Gastroesophageal sphincter (tissue), 4 donors: ENCODE measurements around the gene DNM3. TPM values are rescaled to one million over a fixed set of nuclear protein-coding genes. Genes with fewer than 3 reads are reported as not detected.

Experiments
- ATAC-seq: fragments of 150-250 bp; one replicate; pipeline ENCODE4 v1.9.1; 2016; ENCODE audit warnings: mild to moderate bottlenecking, moderate library complexity
- H3K27ac ChIP-seq, 4 donors: fragments of 200-600 bp; sonication (generic) in 3 of 4; 1 replicate in 3 of 4; 2 replicates in 1 of 4; pipeline ENCODE4 v1.5.1; 2016 to 2019
- H3K27me3 ChIP-seq: fragments of 200-600 bp; sonication (generic); one replicate; pipeline ENCODE4 v1.5.1; 2019
- H3K36me3 ChIP-seq, 2 donors: fragments of 200-600 bp; sonication (generic); one replicate each; pipeline ENCODE4 v1.5.1; 2019; ENCODE audit warnings: control low read depth in 1 of 2
- H3K4me1 ChIP-seq, 3 donors: fragments of 200-600 bp; sonication (generic); 1 replicate in 2 of 3; 2 replicates in 1 of 3; pipeline ENCODE4 v1.5.1; 2016 to 2019; ENCODE audit warnings: control low read depth in 2 of 3
- H3K4me3 ChIP-seq, 2 donors: fragments of 200-600 bp; sonication (generic); one replicate each; pipeline ENCODE4 v1.5.1; 2019; ENCODE audit warnings: mild to moderate bottlenecking in 1 of 2, moderate library complexity in 1 of 2
- H3K9me3 ChIP-seq, 3 donors: fragments of 200-600 bp; sonication (generic); one replicate each; pipeline ENCODE4 v1.5.1; 2017 to 2019; ENCODE audit warnings: control low read depth in 2 of 3
- CTCF ChIP-seq, 4 experiments: fragments of 200-600 bp in 2 of 4; fragments of 450-650 bp in 2 of 4; sonication (generic) in 1 of 4; IDR thresholded peaks; one replicate each; pipeline ENCODE4 v1.5.1; 2017 to 2019; ENCODE audit warnings: antibody characterized with exemption in 4 of 4, mild to moderate bottlenecking in 2 of 4, moderate library complexity in 2 of 4
- EP300 ChIP-seq: sonication (generic); formaldehyde crosslinking; IDR thresholded peaks from one replicate; pipeline ENCODE4 v1.6.1; 2017; ENCODE audit warnings: antibody characterized with exemption, mild to moderate bottlenecking
- POLR2A ChIP-seq, 2 donors: fragments of 450-650 bp; IDR thresholded peaks; one replicate each; pipeline ENCODE4 v1.6.1; 2017; ENCODE audit warnings: antibody characterized with exemption in 2 of 2, mild to moderate bottlenecking in 2 of 2, moderate library complexity in 1 of 2
- POLR2AphosphoS5 ChIP-seq: sonication (generic); formaldehyde crosslinking; IDR thresholded peaks from one replicate; pipeline ENCODE4 v1.6.1; 2017; ENCODE audit warnings: antibody characterized with exemption
- WGBS, 2 donors: methylation state at CpG; one replicate each; pipeline ENCODE4 v1.1.5; 2018; ENCODE audit warnings: low coverage in 1 of 2; 5-methylcytosine and 5-hydroxymethylcytosine counted together
- total RNA-seq, 4 donors: library from RNA; depleted of rRNA; stranded (reverse); fragments of >200 nt; gene quantifications; one replicate each; pipeline ENCODE4 v1.1.0, GENCODE V29; 2016

The DNM3 gene
- total RNA-seq, 4 donors from 2014 or later = 1.9 to 5.0 (median 3.9) TPM

- Histone ChIP-seq H3K36me3 (no peaks in the 10 kb centered on the region), H3K27me3 (no peaks in the 10 kb centered on the region), H3K4me3 (no peak overlapping the region), H3K4me1 (peaks cover 0 to 39% (median 3%) of the 10 kb centered on the region in 3 donors), H3K9me3 (no peaks in the 10 kb centered on the region), H3K27ac (no peak overlapping the region)
- TF ChIP-seq EP300 (no peak), POLR2A (IDR thresholded peaks at IDR 0.05) (no peak), CTCF (IDR thresholded peaks at IDR 0.05) (no peak), POLR2AphosphoS5 (no peak)
- 38 to 45% methylated on average over 4 to 6 of the region's 6 CpGs for WGBS, 2 donors
- no peak for ATAC-seq
Observed at GRCh38 chr1:172380441-172381244, 539.3 kb downstream of the DNM3 start.

GRCh38 chr1:172381946-172382345, 540.6 kb downstream of the DNM3 start:
- Histone ChIP-seq H3K27me3 (no peaks in the 10 kb centered on the region), H3K27ac (peak overlapping the region in 2 of 4 donors; percentile 58 to 63), H3K9me3 (no peaks in the 10 kb centered on the region), H3K4me3 (no peak overlapping the region), H3K36me3 (no peaks in the 10 kb centered on the region), H3K4me1 (peaks cover 0 to 39% (median 3%) of the 10 kb centered on the region in 3 donors)
- ATAC-seq = no peak
- 75 to 89% methylated on average over 2 of the region's 2 CpGs for WGBS, 2 donors
- TF ChIP-seq CTCF (IDR thresholded peaks at IDR 0.05) (no peak), POLR2AphosphoS5 (no peak), EP300 (no peak), POLR2A (IDR thresholded peaks at IDR 0.05) (no peak)

DNA sequence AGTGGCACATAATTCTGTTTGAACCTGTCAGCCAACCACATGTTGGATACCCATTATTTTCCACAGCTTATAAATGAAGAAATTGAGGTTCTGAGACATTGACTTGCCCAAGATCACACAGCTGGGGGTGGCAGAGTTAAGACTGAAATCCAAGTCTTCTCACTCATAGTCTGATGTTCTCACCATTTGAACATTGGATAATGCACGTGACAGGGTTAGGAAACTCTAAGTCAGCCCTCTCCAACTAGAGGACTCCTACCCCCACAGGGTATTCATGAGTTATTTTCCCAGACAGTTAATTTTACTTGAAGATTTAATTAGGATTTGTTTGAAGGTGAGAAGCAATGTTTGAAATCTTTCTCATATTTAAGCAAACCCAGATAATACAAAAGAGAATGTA, 541.1 kb downstream of the DNM3 start:
- no peaks in the 10 kb centered on the region for H3K36me3 ChIP-seq
- peak overlapping the region in 2 of 4 donors; percentile 58 to 63 for H3K27ac ChIP-seq
- H3K27me3 ChIP-seq = no peaks in the 10 kb centered on the region
- no peaks in the 10 kb centered on the region for H3K9me3 ChIP-seq
- WGBS, 2 donors = 57 to 63% methylated on average over 1 of the region's 1 CpG
- H3K4me1 ChIP-seq = peaks cover 0 to 39% (median 3%) of the 10 kb centered on the region in 3 donors
- no peak for TF ChIP-seq POLR2A (IDR thresholded peaks at IDR 0.05)
- TF ChIP-seq POLR2AphosphoS5 = no peak
- no peak for TF ChIP-seq EP300
- no peak for TF ChIP-seq CTCF (IDR thresholded peaks at IDR 0.05)
- H3K4me3 ChIP-seq = no peak overlapping the region
- ATAC-seq = no peak

GRCh38 chr1:172382990-172383389, 541.7 kb downstream of the DNM3 start:
- H3K4me3 ChIP-seq = no peak overlapping the region
- 26 to 36% methylated on average over 4 of the region's 4 CpGs for WGBS, 2 donors
- ATAC-seq = no peak

More at GRCh38 chr1:172382990-172383389, 541.7 kb downstream of the DNM3 start:
- TF ChIP-seq CTCF (IDR thresholded peaks at IDR 0.05) (no peak), EP300 (no peak), POLR2AphosphoS5 (no peak), POLR2A (IDR thresholded peaks at IDR 0.05) (no peak)
- Histone ChIP-seq H3K27ac (peak overlapping the region in 3 of 4 donors; percentile 40 to 63 (median 58)), H3K27me3 (no peaks in the 10 kb centered on the region), H3K9me3 (no peaks in the 10 kb centered on the region), H3K36me3 (no peaks in the 10 kb centered on the region), H3K4me1 (peaks cover 0 to 39% (median 3%) of the 10 kb centered on the region in 3 donors)
